ENCODE data around the gene RABGAP1L.

Gene RABGAP1L

DNA sequence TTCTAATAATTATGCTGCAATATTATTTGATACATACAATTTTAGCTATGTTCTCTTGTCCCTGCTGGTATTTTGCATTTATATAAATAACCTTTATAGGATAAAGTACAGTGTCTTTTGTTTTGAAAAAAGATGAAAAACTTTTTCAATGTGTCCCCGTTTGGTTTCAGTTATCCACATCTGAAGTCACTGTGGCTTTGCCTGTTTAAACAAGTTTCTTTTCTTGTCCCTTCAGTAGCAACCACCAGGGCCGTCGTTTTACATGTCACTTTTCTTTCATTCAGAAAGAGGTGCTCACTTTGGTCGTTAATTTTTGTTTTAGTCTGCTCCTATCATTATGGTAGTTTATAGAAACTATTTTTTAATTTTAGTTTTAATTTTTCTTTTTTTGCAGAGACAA is 41.4 kb downstream of the RABGAP1L start:
- TF ChIP-seq CTCF (IDR thresholded peaks at IDR 0.05; ENCODE audit: insufficient read depth, missing control alignments): no peak
- DNase-seq (ENCODE audit: insufficient read length, low spot score) (no peak), FAIRE-seq (no peak)

- FAIRE-seq (no peak), DNase-seq (ENCODE audit: insufficient read length, low spot score) (no peak)
- TF ChIP-seq CTCF (IDR thresholded peaks at IDR 0.05; ENCODE audit: insufficient read depth, missing control alignments): no peak
These were observed 45.5 kb downstream of the RABGAP1L start for GRCh38 chr1:174204697-174205308.

- no peak for TF ChIP-seq CTCF (IDR thresholded peaks at IDR 0.05; ENCODE audit: insufficient read depth, missing control alignments)
- FAIRE-seq (no peak), DNase-seq (ENCODE audit: insufficient read length, low spot score) (no peak)
These were observed 47.0 kb downstream of the RABGAP1L start for GRCh38 chr1:174206148-174206836.

DNA sequence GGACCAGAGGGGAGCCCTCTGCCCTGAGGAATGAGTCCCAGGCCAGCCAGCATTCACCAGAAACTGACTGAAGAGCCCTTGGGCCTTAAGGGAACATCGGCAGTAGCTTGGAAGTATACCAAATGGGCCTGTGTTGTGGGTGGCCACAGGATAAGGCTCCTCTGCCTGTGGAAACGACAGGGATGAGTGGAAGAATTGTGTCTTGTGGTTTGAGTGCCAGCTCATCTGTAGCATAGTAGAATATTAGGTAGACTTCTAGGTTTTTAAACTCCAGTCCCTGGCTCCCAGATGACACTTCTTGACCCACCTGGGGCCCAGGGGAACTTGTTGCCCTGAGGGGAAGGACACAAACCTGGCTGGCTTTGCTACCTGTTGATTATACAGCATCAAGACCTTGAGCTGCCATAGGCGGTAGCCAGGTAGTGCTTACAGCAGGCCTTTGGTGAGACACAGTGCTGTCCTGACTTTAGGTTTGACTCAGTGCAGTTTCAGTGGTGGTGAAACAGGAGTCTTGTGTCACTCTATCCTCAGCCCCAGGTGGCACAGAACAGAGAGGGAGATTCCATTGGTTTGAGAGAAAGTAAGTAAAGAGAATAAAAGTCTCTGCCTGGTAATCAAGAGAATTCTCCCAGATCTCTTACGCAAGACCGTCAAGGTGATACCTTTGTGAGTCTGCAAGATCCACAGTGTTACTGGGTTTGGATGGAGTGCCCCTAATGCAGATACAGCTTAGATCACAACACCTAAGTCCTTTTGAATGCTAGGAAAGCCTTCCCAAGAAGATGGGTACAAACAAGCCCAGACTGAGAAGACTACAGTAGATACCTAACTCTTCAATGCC is 50.2 kb downstream of the RABGAP1L start:
- no peak for TF ChIP-seq CTCF (IDR thresholded peaks at IDR 0.05; ENCODE audit: insufficient read depth, missing control alignments)
- no peak for DNase-seq (ENCODE audit: insufficient read length, low spot score)
- FAIRE-seq: no peak

DNA sequence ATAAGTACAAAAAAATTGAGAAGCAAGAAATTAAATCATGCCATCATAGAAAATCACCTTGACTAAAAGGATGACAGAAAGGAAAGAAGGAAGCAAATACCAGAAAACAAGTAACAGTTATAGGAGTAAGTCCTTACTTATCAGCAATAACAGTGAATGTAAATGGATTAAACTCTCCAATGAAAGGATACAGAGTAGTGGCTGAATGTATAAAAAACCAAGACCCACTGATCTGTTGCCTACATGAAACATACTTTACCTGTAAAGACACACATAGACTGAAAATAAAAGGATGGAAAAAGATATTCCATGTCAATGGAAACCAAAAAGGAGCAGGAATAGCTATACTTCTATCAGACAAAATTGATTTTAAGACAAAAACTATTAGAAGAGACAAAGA is 52.2 kb downstream of the RABGAP1L start:
- TF ChIP-seq CTCF (IDR thresholded peaks at IDR 0.05; ENCODE audit: insufficient read depth, missing control alignments): no peak
- no peak for DNase-seq (ENCODE audit: insufficient read length, low spot score)
- FAIRE-seq: no peak

GRCh38 chr1:174215766-174216165 is 56.4 kb downstream of the RABGAP1L start:
- no peak for TF ChIP-seq CTCF (IDR thresholded peaks at IDR 0.05; ENCODE audit: insufficient read depth, missing control alignments)
- FAIRE-seq (no peak), DNase-seq (ENCODE audit: insufficient read length, low spot score) (no peak)
